Stimulated activated CD4-positive, alpha-beta T cell treated with anti-CD3 and anti-CD28 coated beads, Interleukin-4, amount 100 ng/mL, for 24 hours (primary cell): ENCODE data around the gene PTGFRN.

Experiments
- DNase-seq: peaks from one replicate; pipeline ENCODE4 v3.0.0-alpha.2; 2020

The PTGFRN gene

DNA sequence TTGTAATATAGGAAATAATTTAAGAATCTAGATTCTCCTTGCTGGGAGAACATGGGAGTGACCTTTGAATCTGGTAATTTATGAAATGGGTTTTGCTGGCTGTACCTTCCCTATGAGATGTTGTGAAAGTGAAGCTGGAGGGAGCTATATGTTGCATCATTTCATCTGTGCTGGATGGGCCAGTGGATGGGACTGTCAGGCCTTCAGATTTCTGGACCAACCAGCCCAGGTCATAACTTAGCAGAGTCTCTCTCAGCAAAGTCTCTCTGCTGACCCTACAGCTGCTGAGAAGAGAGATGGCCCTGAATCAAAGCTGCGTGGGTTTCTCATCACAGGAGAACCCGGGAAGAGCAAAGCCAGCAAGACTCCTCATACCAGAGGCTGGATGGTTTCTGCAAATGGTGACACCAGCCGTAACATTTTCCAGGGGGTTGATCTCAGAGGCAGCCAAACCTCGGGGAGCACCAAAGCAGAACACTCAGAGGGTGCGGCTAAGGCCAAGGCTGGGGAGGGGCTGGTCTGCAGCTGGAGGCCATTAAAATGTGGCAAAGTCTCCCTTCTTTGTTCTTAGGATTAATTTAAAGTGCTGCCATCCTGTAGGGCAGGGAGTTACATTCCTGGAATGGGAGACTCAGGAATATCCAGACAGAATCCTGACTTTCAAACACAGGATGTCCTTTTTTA is 18.2 kb upstream of the PTGFRN start:
- DNase-seq = no peak

DNA sequence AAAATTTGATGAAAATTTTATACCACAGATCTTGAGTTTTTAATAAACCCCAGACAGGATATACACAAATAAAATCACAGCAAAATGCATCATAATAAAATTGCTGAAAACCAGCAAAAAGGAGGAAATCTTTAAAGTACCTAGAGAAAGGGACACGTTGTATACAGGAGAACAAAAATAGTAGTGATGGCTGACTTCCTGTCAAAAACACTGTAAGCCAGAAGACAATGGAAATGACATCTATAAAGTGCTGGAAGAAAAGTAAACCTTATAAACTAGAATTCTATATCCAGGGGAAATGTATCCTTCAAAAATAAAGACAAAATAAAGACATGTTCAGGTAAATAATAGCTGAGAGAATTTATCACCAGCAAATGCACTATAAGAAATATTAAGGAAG is 14.6 kb upstream of the PTGFRN start:
- DNase-seq = no peak

DNA sequence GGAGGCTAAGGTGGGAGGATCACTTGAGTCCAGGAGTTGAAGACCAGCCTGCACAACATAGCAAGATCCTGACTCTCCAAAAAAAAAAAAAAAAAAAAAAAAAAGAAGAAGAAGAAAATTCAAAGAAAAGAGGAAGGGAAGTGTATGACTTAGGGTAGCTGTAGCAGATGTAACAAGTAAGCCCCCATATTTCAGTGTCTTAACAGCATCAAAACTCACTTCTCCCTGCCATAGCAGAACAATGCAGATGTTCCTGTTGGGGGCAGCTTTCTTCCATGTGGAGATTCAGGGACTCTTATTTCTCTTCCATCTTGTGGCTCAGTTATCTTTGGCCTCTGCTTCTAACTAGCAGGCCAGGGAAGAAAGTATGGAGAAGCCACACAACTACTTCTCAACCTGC is 10.2 kb upstream of the PTGFRN start:
- DNase-seq = no peak

DNA sequence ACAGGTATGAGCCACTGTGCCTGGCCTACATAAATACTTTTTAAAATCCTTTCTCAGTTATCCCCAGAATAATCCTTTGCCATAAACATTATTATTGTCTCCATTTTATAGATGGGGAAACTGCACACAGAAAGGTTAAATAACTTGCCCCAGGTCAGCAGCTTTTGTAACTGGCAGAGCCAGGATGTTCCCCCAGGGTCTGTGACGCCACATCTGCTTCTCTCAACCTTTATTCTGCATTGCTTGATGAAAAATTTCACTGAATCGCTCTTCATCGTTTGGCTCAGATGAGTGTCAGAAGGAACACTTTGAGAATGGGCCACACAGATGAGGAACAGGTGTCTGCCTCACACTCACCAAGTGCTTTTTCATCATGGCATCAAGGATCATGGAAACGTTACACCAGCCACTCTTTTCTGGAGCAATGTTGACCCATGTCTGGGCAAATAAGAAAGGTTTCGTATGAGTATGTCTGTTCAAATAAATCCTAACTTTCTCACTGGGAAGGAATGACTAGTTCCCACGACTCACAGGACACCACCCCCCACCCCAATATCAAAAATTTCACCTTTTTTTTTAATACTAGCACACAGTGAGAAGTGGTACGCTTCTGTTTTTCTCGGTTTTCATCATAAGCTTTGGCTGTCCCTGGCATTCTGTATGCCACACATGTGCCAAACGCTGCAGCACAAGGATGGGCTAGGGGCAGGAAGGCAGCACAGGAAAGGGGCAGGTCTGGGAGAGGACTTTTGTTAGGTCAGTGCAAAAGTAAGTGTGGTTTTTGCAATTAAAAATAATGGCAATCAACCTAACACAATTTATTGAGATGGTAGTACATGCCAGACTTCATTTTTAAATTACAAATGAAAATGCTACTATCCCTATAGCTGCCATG is 9.0 kb upstream of the PTGFRN start:
- no peak for DNase-seq

DNA sequence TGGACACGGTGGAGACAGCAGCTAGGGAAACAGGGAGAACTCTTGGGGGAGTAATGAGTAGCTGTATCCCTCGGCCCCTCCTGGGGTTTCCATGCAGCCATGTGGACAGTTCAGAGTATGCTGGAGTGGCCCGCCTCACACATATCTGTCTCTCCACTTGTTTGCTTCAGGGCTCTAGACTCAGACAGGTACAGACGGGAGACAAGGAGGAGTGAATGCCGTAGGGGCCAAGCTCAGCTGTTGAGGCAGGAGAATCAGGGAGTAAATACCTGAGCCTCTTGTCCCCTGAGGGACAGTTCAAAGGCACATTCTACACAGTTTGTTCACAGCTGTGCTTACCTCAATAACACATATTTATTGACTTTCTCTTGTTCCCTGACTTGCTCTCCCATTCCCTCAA is 7.7 kb upstream of the PTGFRN start:
- no peak for DNase-seq

DNA sequence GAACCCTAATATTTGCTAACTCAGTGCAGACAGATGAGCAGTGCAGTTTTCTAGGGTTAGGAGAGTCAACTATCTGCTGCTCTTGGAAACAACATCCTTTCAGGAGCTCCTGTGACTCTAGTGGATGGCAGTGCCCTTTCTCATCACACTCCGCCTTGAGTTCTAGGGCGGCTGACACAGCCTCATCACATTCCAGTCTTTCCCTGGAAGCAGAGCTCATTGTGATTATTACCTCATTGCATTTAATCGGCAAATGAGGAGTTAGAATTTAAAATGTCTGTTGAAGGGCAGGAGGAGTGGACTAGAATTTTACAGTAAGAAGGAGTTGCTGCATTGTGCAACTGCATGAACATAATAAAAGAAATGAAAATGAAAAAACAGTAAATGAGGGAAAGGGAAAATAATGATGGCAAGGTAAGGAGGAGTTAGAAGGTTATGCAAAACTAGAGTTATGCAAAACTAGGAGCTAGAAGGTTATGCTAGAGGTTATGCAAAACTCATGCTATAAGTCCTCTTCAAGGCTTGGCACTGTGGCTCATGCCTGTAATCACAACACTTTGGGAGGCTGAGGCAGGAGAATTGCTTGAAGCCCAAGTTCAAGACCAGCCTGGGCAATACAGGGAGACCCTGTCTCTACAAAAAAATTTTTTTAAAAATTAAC is 6.9 kb upstream of the PTGFRN start:
- DNase-seq = no peak

DNA sequence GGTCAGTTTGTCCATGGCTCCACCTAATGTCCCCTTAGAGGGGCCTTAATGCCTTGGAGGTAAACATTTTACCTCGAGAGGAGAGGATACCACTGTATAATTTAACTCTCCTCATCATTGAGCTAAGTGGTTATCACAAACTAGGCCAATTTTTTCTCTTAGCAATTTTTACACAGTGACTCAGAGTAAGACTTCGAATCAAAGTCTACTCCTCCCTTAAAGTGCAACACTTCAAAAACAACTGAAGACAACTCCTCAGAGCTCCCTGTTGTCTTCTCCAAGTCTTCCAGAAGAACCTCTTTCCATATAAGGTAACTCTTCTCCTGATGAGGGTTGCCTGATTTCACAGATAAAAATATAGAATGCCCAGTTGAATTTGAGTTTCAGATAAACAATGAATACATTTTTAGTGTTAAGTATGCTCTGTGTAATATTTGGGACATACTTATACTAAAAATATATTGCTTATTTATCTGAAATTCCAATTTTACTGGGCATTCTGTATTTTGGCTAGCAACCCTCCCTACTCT is 4.9 kb upstream of the PTGFRN start:
- DNase-seq = no peak

DNA sequence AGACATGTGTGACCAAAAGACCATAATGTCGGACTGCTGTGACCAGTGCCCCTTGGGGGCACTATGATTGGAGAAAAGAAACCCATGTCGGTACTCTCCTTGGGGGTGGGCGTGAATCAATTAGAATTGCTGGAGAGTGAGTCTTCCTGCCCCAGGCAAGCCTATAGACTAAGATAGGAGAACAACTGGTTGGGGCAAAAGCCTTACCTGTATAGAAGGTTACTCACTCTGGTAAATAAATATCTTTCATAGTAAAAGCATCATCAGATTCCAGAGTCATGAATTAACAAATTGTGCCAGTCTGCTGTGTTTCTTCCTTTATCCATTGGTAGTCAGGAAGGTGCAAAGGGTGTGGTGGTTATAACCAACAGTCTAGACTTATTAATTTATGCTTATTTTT is 2.9 kb upstream of the PTGFRN start:
- no peak for DNase-seq

DNA sequence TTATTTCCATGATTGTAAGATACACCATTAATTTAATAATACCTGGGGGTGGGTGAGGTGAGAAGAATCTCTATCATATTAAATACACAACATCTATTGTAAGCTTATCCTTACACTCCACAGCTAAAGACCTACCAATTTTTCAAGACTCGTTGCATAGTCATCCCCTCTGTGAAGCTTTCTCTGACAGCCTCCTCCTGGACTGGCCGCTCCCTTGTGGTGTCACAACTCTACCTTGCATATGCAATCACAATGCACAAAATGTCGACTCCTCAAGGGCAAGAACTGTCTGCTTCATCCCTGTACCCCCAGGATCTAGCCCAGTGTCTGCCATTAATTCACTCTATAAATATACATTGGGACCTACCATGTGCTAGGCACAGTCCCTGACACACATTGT is 2.4 kb upstream of the PTGFRN start:
- no peak for DNase-seq

DNA sequence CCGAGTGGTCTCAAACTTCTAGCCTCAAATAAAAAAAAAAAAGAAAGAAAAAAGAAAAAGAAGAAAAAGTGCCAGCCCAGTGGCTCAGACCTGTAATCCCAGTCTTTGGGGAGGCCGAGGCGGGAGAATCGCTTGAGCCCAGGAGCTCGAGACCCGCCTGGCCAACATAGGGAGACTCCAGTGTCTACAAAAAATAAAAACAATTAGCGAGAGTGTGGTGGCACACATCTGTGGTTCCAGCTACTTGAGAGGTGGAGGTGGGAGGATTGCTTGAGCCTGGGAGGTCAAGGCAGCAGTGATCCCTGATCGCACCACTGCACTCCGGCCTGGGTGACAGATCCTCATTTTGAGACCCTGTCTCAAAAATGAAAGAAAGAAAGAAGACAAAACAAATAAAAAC is 1.4 kb upstream of the PTGFRN start:
- DNase-seq = no peak

DNA sequence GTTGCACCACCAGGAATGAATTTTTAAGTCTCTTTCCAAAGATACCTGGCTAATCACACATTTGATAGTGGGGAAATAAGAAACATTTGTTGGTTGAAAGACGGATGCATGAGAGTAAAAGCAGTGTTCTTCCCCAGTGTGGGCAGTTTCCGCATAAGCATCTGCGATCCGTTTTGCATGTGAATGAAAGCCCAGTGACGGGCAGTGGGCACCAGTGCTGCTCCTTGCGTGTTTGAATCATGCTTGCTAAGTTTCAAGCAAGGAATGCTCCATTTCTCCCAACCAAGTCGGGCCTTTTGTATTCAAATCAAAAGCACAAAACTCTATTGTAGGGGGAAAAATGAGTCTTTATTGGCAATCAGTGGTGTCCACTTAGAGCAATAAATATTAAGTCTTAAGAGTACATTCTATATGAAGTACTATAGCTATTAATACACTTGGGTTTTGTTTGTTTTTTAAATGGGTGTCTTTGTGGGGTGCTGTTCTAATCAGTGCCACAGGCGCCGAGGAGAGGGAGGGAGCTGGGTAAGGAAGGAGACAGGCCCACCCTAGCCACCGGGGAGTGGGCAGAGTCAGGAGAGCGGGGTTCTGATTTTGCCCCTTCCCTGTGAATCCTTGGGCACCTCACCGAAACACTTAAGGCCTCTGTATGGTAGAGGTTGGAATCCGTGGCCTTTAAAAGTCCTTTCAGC is 750 bp upstream of the PTGFRN start:
- no peak for DNase-seq

DNA sequence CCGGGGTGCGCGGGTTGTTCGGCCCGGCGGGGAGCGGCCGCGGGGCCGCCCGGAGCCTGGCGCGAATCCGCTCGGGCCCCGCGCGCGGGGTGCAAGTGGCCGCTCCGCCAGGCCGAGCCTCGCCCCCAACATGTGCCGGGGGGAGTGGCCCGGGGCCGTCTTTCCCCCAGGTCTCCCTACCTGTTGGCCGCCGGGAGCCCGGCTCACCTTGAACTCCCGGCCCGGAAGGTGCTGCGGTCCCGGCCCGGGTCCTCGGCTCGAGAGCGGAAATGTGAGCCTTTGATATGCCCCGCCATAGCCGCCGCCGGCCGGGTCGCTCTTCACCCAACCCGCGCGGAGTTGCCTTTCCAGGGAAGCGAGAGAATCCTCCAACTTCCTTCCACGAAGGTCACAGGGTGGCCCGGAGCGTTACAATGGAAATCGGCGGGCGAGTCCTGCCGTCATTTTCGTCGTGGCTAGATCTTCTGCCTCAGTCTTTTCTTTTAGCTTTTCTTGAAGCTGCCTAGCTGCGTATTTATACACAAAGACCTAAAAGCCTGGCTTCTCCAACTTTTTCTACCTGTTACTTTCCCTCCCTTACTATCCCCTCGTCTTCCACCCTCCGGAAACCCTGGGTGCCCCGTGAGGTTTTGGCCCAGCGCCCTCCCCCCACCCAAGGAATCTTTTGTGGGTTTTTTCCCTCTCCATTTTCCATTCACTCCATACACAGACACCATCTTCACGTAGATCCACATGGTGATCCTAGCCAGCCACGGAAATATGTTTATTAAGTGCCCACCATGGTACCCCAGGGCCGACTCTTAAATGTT is 867 bp downstream of the PTGFRN start:
- DNase-seq = peak; percentile 48

DNA sequence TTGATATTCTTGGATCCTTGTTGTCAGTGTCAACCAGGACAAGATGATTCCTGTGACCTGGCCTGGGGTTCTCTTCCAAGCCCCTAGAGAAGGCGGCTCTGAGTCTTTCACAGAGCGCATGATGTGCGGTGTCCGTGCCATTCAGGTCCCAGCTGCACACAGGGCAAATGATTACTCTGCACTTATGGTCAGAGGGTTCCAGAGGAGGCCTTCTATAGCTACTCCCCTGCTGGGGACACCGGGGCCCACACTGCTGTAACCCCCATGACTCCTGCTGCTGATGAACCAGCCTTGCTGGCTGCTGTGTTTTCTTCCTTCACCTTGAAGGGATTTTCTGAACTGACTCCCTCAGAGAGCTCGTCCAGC is 1.5 kb downstream of the PTGFRN start:
- DNase-seq = no peak

DNA sequence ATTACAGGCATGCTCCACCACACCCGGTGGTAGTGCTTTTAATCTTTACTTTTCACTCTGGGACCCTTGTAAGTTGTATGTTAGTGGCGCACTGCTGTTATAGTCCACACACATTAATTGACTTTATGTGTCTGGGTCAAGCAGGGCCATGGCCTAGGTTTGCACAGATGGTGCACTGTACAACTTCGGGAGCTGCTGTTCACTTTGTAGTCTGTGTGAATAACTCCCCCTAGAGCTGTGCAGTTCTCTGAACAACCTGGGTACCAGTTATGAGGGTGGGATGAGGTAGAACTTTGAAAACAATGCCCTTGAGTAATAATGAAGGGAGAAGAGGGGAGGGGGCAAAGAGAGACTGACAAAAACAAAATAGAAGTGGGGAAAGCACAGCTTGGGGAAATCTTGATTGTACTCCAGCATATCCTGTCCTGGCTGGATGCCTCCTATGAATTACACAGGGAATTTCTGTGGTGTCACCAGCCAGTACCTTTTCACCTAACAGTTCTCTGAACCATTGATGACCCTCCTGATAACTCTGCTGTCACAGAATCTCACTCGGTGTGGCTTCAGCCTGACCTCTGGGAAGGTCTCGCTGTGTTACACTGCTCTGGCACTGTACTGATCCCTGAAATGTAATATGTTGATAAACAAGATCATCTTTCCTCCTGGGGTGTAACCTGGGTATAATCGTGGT is 2.2 kb downstream of the PTGFRN start:
- DNase-seq = no peak

DNA sequence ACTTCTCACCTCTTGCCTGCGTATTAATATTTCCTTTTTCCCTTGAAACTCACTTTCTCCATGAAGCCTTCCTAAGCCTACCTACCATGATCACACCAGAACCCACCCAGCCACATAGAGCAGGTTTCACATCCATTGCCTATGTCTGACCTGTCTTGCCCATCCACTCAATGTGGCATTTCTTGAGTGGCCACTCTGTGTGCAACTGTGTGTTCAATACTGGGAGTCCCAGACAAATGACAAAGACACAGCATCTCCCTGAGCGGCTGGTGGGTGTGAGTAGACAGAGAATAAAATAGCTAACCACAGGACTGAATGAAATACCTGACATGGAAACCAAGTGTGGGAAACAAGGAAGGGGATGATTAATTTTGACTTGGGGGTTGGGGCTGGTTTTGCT is 3.1 kb downstream of the PTGFRN start:
- no peak for DNase-seq

DNA sequence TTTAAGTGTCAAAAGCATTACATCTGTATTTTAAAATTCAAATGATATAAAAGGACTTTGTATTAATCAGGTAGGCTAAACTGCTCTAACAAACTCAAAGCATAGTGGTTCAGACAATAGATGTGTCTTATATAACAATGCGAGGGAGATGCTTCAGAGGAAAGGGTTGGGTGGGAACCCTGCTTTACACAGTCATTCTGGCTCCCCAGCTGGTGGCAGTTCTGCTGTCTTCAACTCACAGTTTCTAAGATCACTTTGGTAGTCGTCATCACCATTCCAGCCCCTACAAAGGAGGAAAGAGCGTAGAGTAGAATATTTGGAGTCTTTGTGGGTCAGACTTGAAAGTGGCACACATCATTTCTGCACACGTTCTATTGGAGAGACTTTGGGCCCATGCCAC is 4.2 kb downstream of the PTGFRN start:
- DNase-seq = no peak

DNA sequence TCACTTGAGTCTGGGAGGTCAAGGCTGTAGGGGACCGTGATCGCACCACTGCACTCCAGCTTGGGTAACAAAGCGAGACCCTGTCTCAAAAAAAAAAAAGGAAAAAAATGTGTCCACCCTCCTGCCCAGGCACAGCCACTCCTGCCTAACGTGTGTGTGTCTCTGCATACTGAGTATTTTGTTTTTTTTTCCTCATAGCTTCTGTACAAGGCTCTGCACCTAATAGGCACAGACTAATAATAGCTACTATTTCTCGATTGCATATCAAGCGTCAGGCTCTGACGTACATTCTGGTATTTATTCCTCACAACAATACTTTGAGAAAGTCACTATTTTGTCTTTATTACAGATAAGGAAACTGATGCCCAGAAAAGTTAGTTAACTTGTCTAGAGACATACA is 5.0 kb downstream of the PTGFRN start:
- no peak for DNase-seq

DNA sequence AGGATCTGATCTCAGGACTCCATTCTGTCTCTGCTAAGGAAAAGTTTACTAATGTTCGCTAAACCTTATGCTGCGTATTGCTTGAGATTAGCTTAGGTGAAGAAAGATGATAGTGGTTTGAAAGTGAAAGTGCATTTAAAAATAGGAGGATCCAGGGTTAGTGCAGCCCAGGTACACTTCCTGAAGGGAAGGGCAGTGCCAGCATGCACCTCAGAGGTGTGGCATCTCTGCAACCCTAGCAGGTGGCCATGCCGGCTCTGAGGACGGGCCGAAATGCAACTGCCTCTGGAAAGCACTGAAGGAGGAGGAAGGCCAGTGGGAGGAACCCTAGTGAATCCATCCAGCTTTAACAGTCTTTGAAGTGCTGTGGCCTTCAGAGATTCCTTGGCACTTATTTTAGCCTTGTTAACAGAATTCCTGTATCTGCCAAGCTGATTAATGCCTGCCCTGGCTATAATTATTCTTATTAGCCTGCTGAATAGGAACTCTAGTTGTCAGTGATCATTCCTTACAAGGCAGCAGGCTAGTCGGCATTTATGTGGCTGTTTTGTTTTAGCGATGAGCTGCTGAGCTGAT is 5.5 kb downstream of the PTGFRN start:
- no peak for DNase-seq

DNA sequence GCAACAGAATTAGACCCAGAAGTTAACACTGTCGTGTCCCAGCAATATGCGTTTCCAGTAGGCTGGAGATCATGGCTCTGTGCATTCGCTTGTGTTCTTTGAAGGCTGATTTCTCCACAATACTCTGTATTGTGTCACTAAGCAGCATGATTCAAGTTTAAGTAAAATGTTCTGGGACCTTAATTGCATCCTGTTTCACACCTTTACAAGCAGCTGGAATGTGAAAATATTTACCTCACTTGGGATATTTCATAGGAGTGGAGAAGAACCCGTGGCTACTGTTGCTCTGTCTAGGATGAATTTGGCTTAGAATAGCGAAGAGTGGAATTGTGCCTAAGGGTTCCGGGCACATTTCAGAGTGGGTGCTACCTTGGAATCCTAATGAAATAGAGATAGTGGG is 6.3 kb downstream of the PTGFRN start:
- DNase-seq = no peak

DNA sequence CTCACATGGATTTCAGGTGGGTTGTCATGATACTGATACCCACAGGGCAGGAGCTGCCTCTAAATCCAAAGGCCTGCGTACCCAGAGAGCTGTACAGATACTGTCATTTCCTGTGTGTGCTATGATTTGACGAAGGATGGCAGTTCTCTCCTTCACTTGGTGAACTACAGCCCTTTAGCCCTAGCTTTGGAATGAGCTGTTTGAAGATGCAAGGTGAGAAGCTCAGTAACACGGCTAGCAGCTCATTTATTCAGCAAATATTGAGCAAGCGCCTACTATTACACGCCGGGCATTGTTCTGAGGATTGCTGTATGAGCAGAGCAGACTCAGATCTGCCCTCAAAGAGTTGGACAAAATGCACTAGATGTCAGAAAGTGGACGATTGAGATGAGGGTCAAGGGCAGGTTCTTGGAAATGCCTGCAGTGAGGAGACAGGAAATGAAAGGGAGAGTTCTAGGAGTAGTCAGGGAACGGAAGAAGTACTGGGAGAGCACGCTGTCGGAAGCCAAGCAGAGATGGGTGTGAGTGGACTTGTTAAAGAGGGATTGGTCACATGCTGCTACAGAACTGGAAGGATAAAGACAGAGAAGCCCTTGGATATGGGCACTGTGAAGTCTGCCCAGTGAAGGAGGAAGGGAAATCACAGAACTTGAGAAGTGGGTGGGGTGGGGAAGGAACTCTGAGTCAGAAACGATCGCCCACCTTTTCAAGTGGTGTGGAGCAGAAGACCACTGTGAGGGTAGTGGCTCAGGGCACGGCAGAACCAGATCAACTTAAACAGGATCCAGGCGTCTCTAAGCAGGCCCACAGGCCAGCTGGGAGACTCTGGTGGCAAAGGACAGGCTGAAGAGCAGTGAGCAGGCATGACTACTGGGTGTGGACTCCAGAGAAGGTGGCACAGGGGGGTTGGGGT is 7.1 kb downstream of the PTGFRN start:
- no peak for DNase-seq
